ENCODE results near the gene TMEM86A. TPM values are rescaled to one million over a fixed set of nuclear protein-coding genes. Genes with fewer than 3 reads are reported as not detected.

The TMEM86A gene
- 0.12 and 0.66 TPM in 2 replicates for total RNA-seq

GRCh38 chr11:18698341-18699268 is at the start of gene TMEM86A:
Gene TMEM86A, plus strand, starts transcription at chr11:18698779. Its CDS starts 108 bp downstream, at chr11:18698887.

GRCh38 chr11:18726040-18726439 is 27.5 kb downstream of the TMEM86A start, which contains the start of gene IGSF22:
Gene IGSF22, minus strand, starts transcription at chr11:18726188. Its CDS starts 1,952 bp downstream, at chr11:18724236.

Other genes starting within 250 kb of the TMEM86A start
- not detected in 2 replicates for gene LDHAL6A, start 242.9 kb upstream of the TMEM86A start, total RNA-seq
- gene TSG101, start 171.8 kb upstream of the TMEM86A start, total RNA-seq: 60.5 and 63.2 TPM in 2 replicates
- gene UEVLD, start 110.0 kb upstream of the TMEM86A start, total RNA-seq: 23.1 and 24.7 TPM in 2 replicates
- gene MISFA, start 99.0 kb upstream of the TMEM86A start, total RNA-seq: 0.26 and 0.31 TPM in 2 replicates
- 15.2 and 19.6 TPM in 2 replicates for gene SPTY2D1, start 64.4 kb upstream of the TMEM86A start, total RNA-seq
- 0.26 TPM in 1 of 2 replicates, not detected in the other for gene IGSF22, start 27.4 kb downstream of the TMEM86A start, total RNA-seq
- gene PTPN5, start 93.0 kb downstream of the TMEM86A start, total RNA-seq: not detected in 2 replicates
- gene MRGPRX1, start 240.6 kb downstream of the TMEM86A start, total RNA-seq: not detected in 2 replicates